ENCODE data around the gene VPS18. TPM values are rescaled to one million over a fixed set of nuclear protein-coding genes. Genes with fewer than 3 reads are reported as not detected.

The VPS18 gene
- total RNA-seq, 2 experiments from 2014 or later, result 16.2 to 16.6 TPM

GRCh38 chr15:40908095-40908494 lies 13.8 kb downstream of the VPS18 start:
- DNase-seq, result no peak
- no peaks in the 10 kb centered on the region for H3K27me3 Mint-ChIP-seq
- no peaks in the 10 kb centered on the region for H3K9me3 Mint-ChIP-seq
- peaks cover 43% of the 10 kb centered on the region for H3K4me1 Mint-ChIP-seq
- ChIA-PET CTCF (interaction anchor here (0.7 to 4.5 kb wide), 7 partner anchors 10 to 394 kb away, joined by 3 to 33 read pairs (median 4); partner anchors contain the start of gene VPS18), POLR2A (no interaction called here)
- peaks cover 8% of the 10 kb centered on the region for H3K36me3 Mint-ChIP-seq (ENCODE audit: low read depth)
- H3K27ac Mint-ChIP-seq, result peak overlapping the region; percentile 86
- H3K4me3 Mint-ChIP-seq, result no peak overlapping the region

GRCh38 chr15:40909662-40910630 lies 15.7 kb downstream of the VPS18 start:
- H3K36me3 Mint-ChIP-seq (ENCODE audit: low read depth), result no peaks in the 10 kb centered on the region
- H3K9me3 Mint-ChIP-seq, result no peaks in the 10 kb centered on the region
- no peak overlapping the region for H3K4me3 Mint-ChIP-seq
- no peaks in the 10 kb centered on the region for H3K27me3 Mint-ChIP-seq
- POLR2A ChIA-PET, result no interaction called here
- H3K27ac Mint-ChIP-seq, result peak overlapping the region; percentile 37
- CTCF ChIA-PET, result interaction anchor here (0.9 to 4.4 kb wide), 5 partner anchors 14 to 133 kb away, joined by 3 to 33 read pairs (median 4); partner anchors contain the start of genes PPP1R14D and VPS18
- DNase-seq, result no peak
- H3K4me1 Mint-ChIP-seq, result peaks cover 28% of the 10 kb centered on the region

- Mint-ChIP-seq H3K9me3 (no peaks in the 10 kb centered on the region), H3K27ac (peak overlapping the region; percentile 80), H3K4me3 (no peak overlapping the region), H3K4me1 (peaks cover 27% of the 10 kb centered on the region), H3K36me3 (ENCODE audit: low read depth) (no peaks in the 10 kb centered on the region), H3K27me3 (no peaks in the 10 kb centered on the region)
- POLR2A ChIA-PET, result no interaction called here
- CTCF ChIA-PET, result interaction anchor here (1.0 to 1.5 kb wide), 7 partner anchors 8 to 291 kb away, joined by 3 to 6 read pairs (median 3); partner anchors contain the start of gene VPS18
- DNase-seq, result no peak
Measured at GRCh38 chr15:40911141-40911540, 16.9 kb downstream of the VPS18 start.

- H3K27ac Mint-ChIP-seq, result peak overlapping the region; percentile 4
- DNase-seq, result no peak
- H3K27me3 Mint-ChIP-seq, result no peaks in the 10 kb centered on the region
- ChIA-PET POLR2A (no interaction called here), CTCF (interaction anchor here (1.0 to 1.5 kb wide), 7 partner anchors 9 to 290 kb away, joined by 3 to 6 read pairs (median 3); partner anchors contain the start of gene VPS18)
- no peaks in the 10 kb centered on the region for H3K36me3 Mint-ChIP-seq (ENCODE audit: low read depth)
- no peaks in the 10 kb centered on the region for H3K9me3 Mint-ChIP-seq
- peaks cover 27% of the 10 kb centered on the region for H3K4me1 Mint-ChIP-seq
- H3K4me3 Mint-ChIP-seq, result no peak overlapping the region
Measured at GRCh38 chr15:40911693-40912092, 17.4 kb downstream of the VPS18 start.

GRCh38 chr15:40912478-40912877 lies 18.2 kb downstream of the VPS18 start:
- no peaks in the 10 kb centered on the region for H3K36me3 Mint-ChIP-seq (ENCODE audit: low read depth)
- H3K4me3 Mint-ChIP-seq, result no peak overlapping the region
- ChIA-PET POLR2A (no interaction called here), CTCF (interaction anchor here (1.3 to 1.5 kb wide), 3 partner anchors 17 to 289 kb away, joined by 3 to 6 read pairs (median 3); no protein-coding TSS in a partner anchor)
- H3K27ac Mint-ChIP-seq, result no peak overlapping the region
- no peaks in the 10 kb centered on the region for H3K27me3 Mint-ChIP-seq
- DNase-seq, result no peak
- H3K9me3 Mint-ChIP-seq, result no peaks in the 10 kb centered on the region
- peaks cover 19% of the 10 kb centered on the region for H3K4me1 Mint-ChIP-seq

GRCh38 chr15:40914013-40914412 lies 19.8 kb downstream of the VPS18 start:
- POLR2A ChIA-PET, result no interaction called here
- no peaks in the 10 kb centered on the region for H3K27me3 Mint-ChIP-seq
- CTCF ChIA-PET, result no interaction called here
- H3K4me1 Mint-ChIP-seq, result peaks cover 10% of the 10 kb centered on the region
- no peaks in the 10 kb centered on the region for H3K36me3 Mint-ChIP-seq (ENCODE audit: low read depth)
- peak overlapping the region; percentile 4 for H3K27ac Mint-ChIP-seq
- H3K4me3 Mint-ChIP-seq, result no peak overlapping the region
- no peak for DNase-seq
- no peaks in the 10 kb centered on the region for H3K9me3 Mint-ChIP-seq

- DNase-seq, result no peak
- no peaks in the 10 kb centered on the region for H3K36me3 Mint-ChIP-seq (ENCODE audit: low read depth)
- CTCF ChIA-PET, result interaction anchor here (0.6 to 1.4 kb wide), 5 partner anchors 16 to 56 kb away, joined by 3 to 4 read pairs (median 3); no protein-coding TSS in a partner anchor
- POLR2A ChIA-PET, result no interaction called here
- peak overlapping the region; percentile 22 for H3K27ac Mint-ChIP-seq
- peaks cover 10% of the 10 kb centered on the region for H3K4me1 Mint-ChIP-seq
- no peaks in the 10 kb centered on the region for H3K27me3 Mint-ChIP-seq
- no peaks in the 10 kb centered on the region for H3K9me3 Mint-ChIP-seq
- H3K4me3 Mint-ChIP-seq, result no peak overlapping the region
Measured at GRCh38 chr15:40914486-40914885, 20.2 kb downstream of the VPS18 start.

- ChIA-PET CTCF (interaction anchor here (0.5 to 6.7 kb wide), 7 partner anchors 9 to 688 kb away, joined by 3 to 33 read pairs (median 3); no protein-coding TSS in a partner anchor), POLR2A (no interaction called here)
- Mint-ChIP-seq H3K36me3 (ENCODE audit: low read depth) (no peaks in the 10 kb centered on the region), H3K27ac (no peak overlapping the region), H3K27me3 (no peaks in the 10 kb centered on the region), H3K9me3 (no peaks in the 10 kb centered on the region), H3K4me1 (peaks cover 10% of the 10 kb centered on the region), H3K4me3 (no peak overlapping the region)
- DNase-seq, result no peak
Measured at GRCh38 chr15:40915116-40915661, 20.9 kb downstream of the VPS18 start.

GRCh38 chr15:40915679-40916078 lies 21.4 kb downstream of the VPS18 start:
- no peak for DNase-seq
- H3K9me3 Mint-ChIP-seq, result no peaks in the 10 kb centered on the region
- H3K27me3 Mint-ChIP-seq, result no peaks in the 10 kb centered on the region
- no peak overlapping the region for H3K27ac Mint-ChIP-seq
- no peaks in the 10 kb centered on the region for H3K36me3 Mint-ChIP-seq (ENCODE audit: low read depth)
- no peak overlapping the region for H3K4me3 Mint-ChIP-seq
- CTCF ChIA-PET, result interaction anchor here (0.5 to 6.7 kb wide), 4 partner anchors 10 to 689 kb away, joined by 3 to 33 read pairs (median 3); no protein-coding TSS in a partner anchor
- H3K4me1 Mint-ChIP-seq, result peaks cover 10% of the 10 kb centered on the region
- POLR2A ChIA-PET, result no interaction called here

- Mint-ChIP-seq H3K36me3 (ENCODE audit: low read depth) (no peaks in the 10 kb centered on the region), H3K9me3 (no peaks in the 10 kb centered on the region), H3K27ac (no peak overlapping the region), H3K4me1 (no peaks in the 10 kb centered on the region), H3K4me3 (no peak overlapping the region), H3K27me3 (peaks cover 4% of the 10 kb centered on the region)
- DNase-seq, result no peak
- ChIA-PET POLR2A (no interaction called here), CTCF (interaction anchor here (0.8 to 6.7 kb wide), 2 partner anchors 12 to 16 kb away, joined by 4 to 33 read pairs; no protein-coding TSS in a partner anchor)
Measured at GRCh38 chr15:40917585-40917984, 23.3 kb downstream of the VPS18 start.

GRCh38 chr15:40918146-40918798 lies 24.0 kb downstream of the VPS18 start:
- Mint-ChIP-seq H3K4me3 (no peak overlapping the region), H3K27ac (no peak overlapping the region), H3K27me3 (peaks cover 9% of the 10 kb centered on the region), H3K36me3 (ENCODE audit: low read depth) (no peaks in the 10 kb centered on the region), H3K9me3 (no peaks in the 10 kb centered on the region), H3K4me1 (no peaks in the 10 kb centered on the region)
- ChIA-PET CTCF (interaction anchor here (1.5 to 6.7 kb wide), 3 partner anchors 12 to 23 kb away, joined by 4 to 33 read pairs (median 10); no protein-coding TSS in a partner anchor), POLR2A (no interaction called here)
- no peak for DNase-seq

GRCh38 chr15:40918799-40919392 lies 24.6 kb downstream of the VPS18 start:
- Mint-ChIP-seq H3K9me3 (no peaks in the 10 kb centered on the region), H3K27ac (no peak overlapping the region), H3K4me1 (no peaks in the 10 kb centered on the region), H3K4me3 (no peak overlapping the region), H3K36me3 (ENCODE audit: low read depth) (no peaks in the 10 kb centered on the region), H3K27me3 (peaks cover 11% of the 10 kb centered on the region)
- ChIA-PET CTCF (interaction anchor here (1.2 to 6.7 kb wide), 5 partner anchors 12 to 23 kb away, joined by 3 to 33 read pairs (median 4); no protein-coding TSS in a partner anchor), POLR2A (no interaction called here)
- DNase-seq, result no peak
